HG03460 (cell line): Measurements from ENCODE around the gene ZDHHC14.
"Not testable (repeated sequence)": the region's sequence is repeated elsewhere in the genome, so short reads cannot be mapped to it uniquely, and the experiment has no call there.

Experiments used
- ATAC-seq: cut with Tn5 transposase; IDR thresholded peaks from one replicate; pipeline ENCODE4 v1.9.1; 2021; ENCODE audit not compliant: unreplicated experiment

ZDHHC14 gene

GRCh38 chr6:157402996-157403685, 22.2 kb downstream of the ZDHHC14 start:
- ATAC-seq, result no peak

DNA sequence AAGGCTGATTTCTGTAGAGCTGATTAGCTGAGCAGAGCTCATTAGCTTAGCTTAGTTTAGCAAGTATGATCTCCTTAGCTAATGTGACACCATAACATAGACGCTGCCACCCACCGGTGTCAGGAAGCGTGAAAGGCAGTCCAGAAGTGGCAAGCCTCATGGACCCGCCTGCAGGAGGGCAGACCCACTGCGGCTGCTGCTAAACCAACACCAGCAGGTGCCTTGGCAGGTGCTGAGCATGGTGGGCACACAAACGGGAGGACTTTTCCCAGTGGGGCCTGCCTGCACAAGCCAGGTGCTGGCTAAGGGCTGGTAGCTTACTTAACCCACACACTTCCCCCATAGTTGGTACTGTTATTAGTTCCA, 22.7 kb downstream of the ZDHHC14 start:
- no peak for ATAC-seq

DNA sequence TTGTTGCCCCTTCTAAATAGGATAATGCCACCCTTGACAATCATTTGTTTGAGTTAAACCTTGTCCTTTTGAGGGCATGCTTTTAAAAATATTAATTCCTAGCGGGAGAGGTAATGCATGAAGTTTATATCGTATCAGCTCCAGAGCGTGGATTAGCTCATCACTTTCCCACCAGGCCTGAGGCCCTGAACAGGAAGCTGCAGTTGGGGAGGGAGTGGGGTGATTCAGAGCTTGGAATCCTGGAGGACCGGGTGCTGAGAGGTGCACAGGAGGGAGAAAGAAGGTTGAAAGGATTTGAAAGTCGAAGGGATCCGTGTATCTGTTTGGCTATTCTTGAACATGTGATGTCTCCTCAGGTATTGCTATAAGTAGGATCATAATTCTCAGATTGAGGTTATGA, 25.0 kb downstream of the ZDHHC14 start:
- ATAC-seq, result no peak

GRCh38 chr6:157406661-157407060, 25.7 kb downstream of the ZDHHC14 start:
- no peak for ATAC-seq

DNA sequence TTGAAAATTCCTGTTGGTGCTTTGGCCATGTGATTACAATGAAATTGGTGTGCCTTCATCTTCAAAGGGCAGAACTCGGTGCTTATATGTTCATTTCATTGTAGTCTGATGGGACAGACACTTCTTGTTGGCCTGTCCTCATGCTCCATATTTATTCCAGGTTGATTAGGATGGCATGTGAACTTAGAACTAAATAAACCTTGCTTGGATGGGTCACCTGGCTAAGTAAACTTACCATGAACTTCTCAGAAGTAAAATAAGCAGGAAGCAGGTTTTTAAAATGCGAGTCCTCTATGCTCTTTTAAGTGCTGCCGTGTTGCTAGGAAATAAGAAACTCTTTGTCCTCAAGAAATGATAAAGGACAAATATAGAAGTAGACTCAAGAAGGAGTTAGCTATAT, 26.7 kb downstream of the ZDHHC14 start:
- ATAC-seq, result no peak

GRCh38 chr6:157408427-157408826, 27.4 kb downstream of the ZDHHC14 start:
- not testable (repeated sequence) for ATAC-seq

GRCh38 chr6:157410045-157410444, 29.1 kb downstream of the ZDHHC14 start:
- ATAC-seq, result no peak

DNA sequence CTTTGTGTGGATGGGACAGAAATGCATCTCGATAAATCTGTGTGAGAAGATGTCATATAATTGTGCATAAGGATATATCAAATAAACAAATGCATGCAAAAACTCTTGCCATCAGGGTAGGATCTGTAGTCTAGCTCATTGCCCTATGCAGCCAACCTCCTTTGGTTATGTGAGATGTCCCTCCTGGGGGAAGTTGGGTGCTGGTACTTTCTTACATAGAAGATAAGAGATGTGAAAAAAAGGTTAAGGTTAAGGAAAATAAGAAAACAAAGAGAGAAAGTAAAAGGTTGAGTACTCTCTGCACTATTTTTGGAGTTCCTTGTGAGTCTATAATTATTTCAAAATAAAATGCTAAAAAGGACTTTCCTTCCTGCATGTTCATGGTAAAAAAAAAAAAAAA, 30.4 kb downstream of the ZDHHC14 start:
- no peak for ATAC-seq

DNA sequence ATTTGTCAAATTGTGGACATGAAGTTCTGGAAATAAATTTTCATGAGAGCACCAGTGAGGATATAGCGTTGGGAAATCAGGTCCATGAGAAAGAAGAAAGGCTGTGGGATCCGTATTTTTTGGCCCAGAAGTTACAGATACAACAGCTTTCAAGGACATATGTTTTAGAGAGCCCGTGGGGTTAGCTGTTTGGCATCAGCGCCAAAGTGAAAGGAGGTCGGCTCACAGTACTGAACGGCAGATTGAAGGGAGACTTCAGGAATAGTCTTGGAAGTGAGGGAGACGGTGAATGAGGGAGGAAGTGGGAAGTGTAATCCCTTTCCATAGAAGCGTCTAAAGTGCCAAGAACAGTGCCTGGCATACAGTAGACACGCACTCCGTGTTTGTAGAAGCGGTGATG, 31.8 kb downstream of the ZDHHC14 start:
- ATAC-seq, result no peak

DNA sequence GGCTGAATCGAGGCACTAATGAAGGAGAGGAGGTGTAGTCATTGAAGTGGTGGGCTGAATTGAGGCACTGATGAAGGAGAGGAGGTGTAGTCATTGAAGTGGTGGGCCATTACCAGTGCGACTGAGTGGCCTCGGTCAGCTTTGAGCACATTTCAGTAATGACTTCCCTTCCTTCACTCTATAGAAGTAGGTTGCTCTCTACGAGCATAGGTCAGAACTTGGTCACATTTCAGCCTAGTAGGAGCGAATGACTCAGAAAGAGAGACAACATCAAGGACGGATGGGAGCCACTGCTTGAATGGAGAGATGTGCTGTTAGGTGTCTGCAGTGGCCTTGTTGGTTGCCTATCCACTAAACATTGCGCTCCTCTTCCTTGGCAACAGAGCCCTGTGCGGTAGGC, 39.5 kb downstream of the ZDHHC14 start:
- ATAC-seq, result no peak

GRCh38 chr6:157424491-157425020, 43.6 kb downstream of the ZDHHC14 start:
- no peak for ATAC-seq

GRCh38 chr6:157427969-157428368, 47.0 kb downstream of the ZDHHC14 start:
- ATAC-seq, result no peak

GRCh38 chr6:157428427-157429202, 47.6 kb downstream of the ZDHHC14 start:
- ATAC-seq, result no peak

DNA sequence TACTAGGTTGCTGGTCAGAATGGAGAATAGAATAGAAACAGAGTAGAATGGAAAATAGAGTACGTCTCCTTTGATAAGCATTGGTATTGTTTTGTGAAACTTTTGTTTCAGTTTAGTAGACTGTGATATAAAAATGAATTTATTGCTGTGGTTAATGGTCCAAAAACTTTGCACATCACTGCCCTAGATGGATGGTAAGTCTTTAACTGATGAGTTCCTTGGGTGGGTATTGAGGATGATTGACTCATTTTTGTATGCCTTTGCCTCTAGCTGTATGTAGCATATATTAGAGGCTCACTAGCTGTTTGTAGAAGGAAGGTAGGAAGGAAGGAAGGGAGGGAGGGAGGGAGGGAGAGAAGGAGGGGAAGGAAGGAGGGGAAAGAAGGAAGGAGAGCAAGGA, 48.3 kb downstream of the ZDHHC14 start:
- ATAC-seq, result no peak

DNA sequence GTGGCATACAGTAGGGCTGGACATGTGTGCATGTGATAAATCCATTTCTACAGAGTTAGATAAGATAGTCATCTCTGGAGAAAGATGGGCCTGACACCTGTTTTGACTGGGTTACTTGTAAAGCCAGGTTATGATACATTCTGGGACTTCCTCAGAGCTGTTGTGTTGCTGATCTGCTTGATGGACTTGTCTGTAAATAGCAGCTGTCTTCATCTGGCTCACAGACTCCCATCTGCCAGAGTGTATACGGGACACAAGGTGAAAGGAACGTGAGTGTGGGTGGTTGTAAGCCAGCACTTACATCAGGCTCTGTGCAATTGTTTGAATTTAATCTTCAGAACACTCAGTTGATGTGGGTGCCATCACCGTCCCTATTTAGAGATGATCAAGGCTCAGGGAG, 49.8 kb downstream of the ZDHHC14 start:
- ATAC-seq, result no peak

DNA sequence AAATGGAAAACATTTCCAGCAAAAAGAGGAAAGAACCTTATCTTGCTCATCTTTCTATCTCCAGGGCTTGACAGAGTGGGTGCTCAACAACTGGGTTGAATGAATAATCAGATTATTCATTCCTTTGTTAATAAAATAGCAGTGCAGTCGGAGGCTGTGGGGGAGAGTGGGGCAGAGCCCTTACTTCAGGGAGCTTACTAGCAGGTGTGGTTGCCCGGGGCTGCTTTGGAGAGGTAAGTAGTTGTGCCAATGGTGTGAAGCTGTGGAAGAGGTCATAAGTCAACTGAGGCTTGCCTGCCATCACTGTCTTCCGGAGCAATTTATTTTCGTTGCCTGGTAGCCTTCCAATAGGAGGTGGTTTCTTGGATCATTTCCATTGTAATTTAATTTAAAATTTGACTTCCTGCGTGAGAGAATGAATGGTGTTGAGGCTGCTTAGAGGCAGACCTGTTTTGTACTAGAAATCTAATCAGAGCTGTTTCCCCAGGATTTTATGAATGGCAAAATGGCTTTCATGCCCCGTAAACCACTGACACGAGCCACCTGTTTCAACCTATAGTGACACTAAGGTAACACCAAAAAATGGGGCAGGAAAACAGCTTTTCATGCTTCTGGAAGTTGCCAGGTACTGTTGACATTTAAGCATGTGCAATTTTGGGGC, 51.4 kb downstream of the ZDHHC14 start:
- no peak for ATAC-seq

DNA sequence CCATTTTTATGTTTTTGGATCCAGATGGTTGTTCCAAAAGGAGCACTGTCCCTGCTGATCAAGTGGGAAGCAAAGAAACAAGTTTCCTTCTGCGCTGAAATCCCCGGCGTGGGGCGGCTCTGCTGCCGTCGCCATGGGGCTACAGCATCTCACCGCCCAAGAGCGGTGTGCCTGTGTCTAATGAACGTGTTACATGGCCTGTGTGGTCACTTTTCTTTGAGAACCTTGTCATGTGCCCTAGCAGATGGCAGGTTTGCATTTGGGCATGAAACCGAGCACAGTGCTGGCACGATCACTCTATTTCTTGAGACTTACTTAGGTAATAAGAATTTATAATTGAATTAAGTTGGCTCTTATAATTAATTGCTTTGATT, 51.9 kb downstream of the ZDHHC14 start:
- ATAC-seq, result no peak

DNA sequence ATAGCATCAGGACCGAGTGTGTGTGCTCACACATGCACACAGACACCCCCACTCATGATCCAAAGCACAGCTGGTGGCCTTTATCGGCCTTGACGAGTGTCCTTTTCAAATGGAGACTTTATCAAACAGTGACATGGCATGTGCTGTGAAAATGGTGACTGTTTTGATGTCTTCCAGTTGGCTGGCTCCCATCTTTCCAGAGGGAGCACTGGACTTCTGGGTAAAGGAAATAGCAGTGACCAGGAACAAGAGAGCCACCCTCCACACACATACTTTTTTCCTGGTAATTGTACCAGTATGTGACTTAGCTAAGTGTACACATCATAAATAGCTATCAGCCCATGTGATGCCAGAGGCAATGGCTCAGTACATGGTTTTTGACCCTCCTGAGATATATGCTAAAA, 52.7 kb downstream of the ZDHHC14 start:
- ATAC-seq, result no peak

DNA sequence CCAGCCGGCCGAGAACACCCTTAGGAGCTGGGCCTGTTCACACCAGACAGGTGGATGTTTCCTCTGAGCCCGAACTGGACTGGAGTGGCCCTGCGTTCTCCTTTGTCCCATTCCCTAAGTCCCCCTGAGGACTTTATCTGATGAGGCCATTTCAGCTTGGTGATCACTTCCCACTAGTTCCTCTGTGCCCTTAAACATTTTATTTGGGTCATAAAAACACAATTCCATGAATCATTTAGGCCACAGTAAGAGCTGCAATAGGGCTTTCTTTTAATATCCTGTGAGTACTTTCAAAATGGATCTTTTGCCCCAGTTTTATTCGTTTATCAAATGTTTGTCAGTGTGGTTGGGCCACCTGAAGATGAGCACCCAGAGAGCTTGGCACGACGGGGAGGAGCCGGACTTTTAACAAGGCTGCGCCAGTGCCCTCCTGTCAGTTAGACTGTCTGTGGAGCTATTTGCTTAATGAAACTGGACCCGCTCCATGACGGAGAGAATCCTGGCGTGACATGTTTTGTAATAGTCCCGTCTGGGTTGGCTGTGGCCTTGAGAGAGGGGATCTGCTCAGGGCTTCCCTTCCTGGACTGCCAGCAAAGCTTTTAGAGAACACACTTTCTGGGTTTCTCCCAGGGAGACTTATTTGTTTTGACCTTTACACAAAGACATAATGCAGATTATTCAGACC, 53.5 kb downstream of the ZDHHC14 start:
- ATAC-seq, result no peak

DNA sequence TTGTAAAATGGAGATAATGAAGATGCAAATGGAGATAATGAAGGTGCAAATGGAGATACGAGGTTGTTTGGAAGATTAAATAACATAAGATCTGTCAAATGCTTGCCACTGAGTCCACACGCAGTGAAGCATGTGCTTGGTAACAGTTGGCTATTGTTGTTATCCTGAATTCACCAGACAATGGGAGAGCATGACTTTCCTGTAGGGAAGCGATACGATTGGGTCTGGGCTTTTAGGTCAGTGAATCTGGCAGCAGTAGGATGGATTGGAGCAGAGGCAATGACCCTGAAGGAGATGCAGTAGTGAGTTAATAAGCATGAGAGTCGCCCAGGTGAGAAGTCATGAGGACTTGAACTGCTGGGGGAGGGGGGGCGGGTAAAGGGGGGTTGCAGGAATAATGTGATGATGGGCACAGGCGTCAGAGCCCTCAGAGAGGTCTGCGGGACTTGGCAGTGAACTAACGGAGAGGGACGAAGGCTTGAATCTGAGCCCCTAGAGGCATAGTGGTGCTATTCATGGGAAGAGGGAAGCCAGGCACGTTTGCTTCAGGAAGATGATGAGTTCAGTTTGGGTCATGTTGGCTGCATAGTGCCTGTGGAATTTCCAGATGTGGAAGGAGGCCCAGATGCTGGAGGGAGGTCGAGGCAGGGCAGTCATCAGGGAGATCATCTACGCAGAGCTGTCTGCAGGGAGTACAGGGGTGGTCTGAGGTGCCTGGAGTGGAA, 55.4 kb downstream of the ZDHHC14 start:
- no peak for ATAC-seq

DNA sequence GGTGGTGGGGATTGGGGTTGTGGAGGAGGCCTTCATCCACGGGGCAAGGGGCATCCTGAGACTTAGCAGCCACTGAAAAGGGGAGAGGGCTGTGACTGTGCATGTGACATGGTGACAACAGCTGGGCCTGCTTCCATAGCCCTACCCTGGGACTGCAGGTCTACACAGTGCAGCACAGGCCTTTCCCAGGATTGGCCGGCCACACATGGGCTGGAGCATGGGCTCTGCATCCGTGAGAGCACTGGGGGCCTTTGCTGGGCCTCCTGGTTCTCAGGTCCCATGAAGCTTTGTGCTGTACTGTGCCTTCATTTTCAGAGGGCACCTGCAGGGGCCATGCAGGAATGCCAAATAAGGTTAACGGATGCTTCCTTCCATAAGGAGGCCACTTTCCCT, 56.0 kb downstream of the ZDHHC14 start:
- ATAC-seq, result no peak
